GM12864 (cell line): ENCODE measurements around the gene ZNF546.
"Not testable (repeated sequence)": the region's sequence is repeated elsewhere in the genome, so short reads cannot be mapped to it uniquely, and the experiment has no call there.

ENCODE experiments used
- DNase-seq: peaks from one replicate; pipeline ENCODE4 v3.0.0-alpha.2; 2011; ENCODE audit warnings: low read depth
- H3K4me3 ChIP-seq: 2 replicates; pipeline ENCODE4 v1.5.1; 2011; ENCODE audit warnings: mild to moderate bottlenecking, low read depth, low read length, control low read depth
- TF ChIP-seq, protein P1 (sequence below): IDR thresholded peaks from 2 replicates; pipeline ENCODE4 v1.5.1; 2011; ENCODE audit warnings: low read depth, mild to moderate bottlenecking, moderate library complexity, low read length, control low read depth, inconsistent platforms; ENCODE audit errors: missing control alignments

The ZNF546 gene

GRCh38 chr19:40026597-40026970 is 29.7 kb downstream of the ZNF546 start:
- no peak overlapping the region for H3K4me3 ChIP-seq
- TF ChIP-seq, protein P1, sequence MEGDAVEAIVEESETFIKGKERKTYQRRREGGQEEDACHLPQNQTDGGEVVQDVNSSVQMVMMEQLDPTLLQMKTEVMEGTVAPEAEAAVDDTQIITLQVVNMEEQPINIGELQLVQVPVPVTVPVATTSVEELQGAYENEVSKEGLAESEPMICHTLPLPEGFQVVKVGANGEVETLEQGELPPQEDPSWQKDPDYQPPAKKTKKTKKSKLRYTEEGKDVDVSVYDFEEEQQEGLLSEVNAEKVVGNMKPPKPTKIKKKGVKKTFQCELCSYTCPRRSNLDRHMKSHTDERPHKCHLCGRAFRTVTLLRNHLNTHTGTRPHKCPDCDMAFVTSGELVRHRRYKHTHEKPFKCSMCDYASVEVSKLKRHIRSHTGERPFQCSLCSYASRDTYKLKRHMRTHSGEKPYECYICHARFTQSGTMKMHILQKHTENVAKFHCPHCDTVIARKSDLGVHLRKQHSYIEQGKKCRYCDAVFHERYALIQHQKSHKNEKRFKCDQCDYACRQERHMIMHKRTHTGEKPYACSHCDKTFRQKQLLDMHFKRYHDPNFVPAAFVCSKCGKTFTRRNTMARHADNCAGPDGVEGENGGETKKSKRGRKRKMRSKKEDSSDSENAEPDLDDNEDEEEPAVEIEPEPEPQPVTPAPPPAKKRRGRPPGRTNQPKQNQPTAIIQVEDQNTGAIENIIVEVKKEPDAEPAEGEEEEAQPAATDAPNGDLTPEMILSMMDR: no peak
- DNase-seq: no peak

GRCh38 chr19:40033989-40034560 is 37.2 kb downstream of the ZNF546 start:
- DNase-seq: no peak
- TF ChIP-seq, protein P1: no peak
- no peak overlapping the region for H3K4me3 ChIP-seq

- no peak for DNase-seq
- H3K4me3 ChIP-seq: no peak overlapping the region
- TF ChIP-seq, protein P1: no peak
Observed at GRCh38 chr19:40035996-40036395, 39.1 kb downstream of the ZNF546 start.

- DNase-seq, H3K4me3 ChIP-seq: not testable (repeated sequence)
Observed at GRCh38 chr19:40038047-40038446, 41.2 kb downstream of the ZNF546 start.

GRCh38 chr19:40041718-40042117 is 44.9 kb downstream of the ZNF546 start:
- DNase-seq, H3K4me3 ChIP-seq: not testable (repeated sequence)

DNA sequence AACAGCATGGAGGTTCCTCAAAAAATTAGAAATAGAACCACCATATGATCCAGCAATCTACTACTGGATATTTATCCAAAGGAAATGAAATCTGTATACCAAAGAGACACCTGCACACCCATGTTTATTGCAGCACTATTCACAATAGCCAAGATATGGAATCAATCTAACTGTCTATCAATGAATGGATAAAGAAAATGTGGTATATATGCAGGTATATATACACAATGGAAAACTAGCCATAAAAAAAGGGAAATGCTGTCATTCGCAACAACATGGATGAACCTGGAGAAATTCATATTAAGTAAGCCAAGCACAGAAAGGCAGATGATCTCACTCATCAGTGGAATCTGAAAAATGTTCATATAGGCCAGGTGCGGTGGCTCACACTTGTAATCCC is 56.6 kb downstream of the ZNF546 start:
- H3K4me3 ChIP-seq: no peak overlapping the region
- DNase-seq: no peak
- TF ChIP-seq, protein P1: no peak

GRCh38 chr19:40054632-40055031 is 57.8 kb downstream of the ZNF546 start:
- no peak overlapping the region; the same call in 1 of the 2 replicates for H3K4me3 ChIP-seq
- DNase-seq: no peak
- TF ChIP-seq, protein P1: no peak

GRCh38 chr19:40055049-40055448 is 58.2 kb downstream of the ZNF546 start:
- DNase-seq: no peak
- peak overlapping the region; percentile 77 for H3K4me3 ChIP-seq
- TF ChIP-seq, protein P1: no peak
